Measurements from ENCODE around the gene SREBF1.

SREBF1 gene

GRCh38 chr17:17767154-17767869 lies 69.5 kb downstream of the SREBF1 start:
- Histone ChIP-seq H3K9me2 (replicated peaks; ENCODE audit: low read depth, low read length) (no peaks in the 10 kb centered on the region), H2AFZ (ENCODE audit: low read length) (no peak overlapping the region), H3K4me3 (ENCODE audit: low read length, poor library complexity, severe bottlenecking) (no peak overlapping the region), H3K9me3 (ENCODE audit: insufficient read depth, low read depth, low read length) (no peaks in the 10 kb centered on the region), H3F3A (ENCODE audit: low read depth) (peaks cover 25% of the 10 kb centered on the region), H3K79me2 (ENCODE audit: insufficient read depth, low read length) (peaks cover 84% of the 10 kb centered on the region), H3K9ac (ENCODE audit: low read depth, low read length, poor library complexity, severe bottlenecking) (peak overlapping the region; percentile 43), H3K27me3 (ENCODE audit: insufficient read depth, low read length, poor library complexity, severe bottlenecking) (no peaks in the 10 kb centered on the region), H3K36me3 (ENCODE audit: insufficient read depth, low read length) (peaks cover 16% of the 10 kb centered on the region; the same call in 1 of the 2 replicates), H3K4me2 (ENCODE audit: low read depth, low read length, poor library complexity, severe bottlenecking) (peak overlapping the region; percentile 7), H4K20me1 (ENCODE audit: insufficient read depth, low read length, poor library complexity, severe bottlenecking) (peaks cover 34% of the 10 kb centered on the region), H3K4me1 (ENCODE audit: insufficient read depth, low read length, poor library complexity, severe bottlenecking) (peaks cover 93% of the 10 kb centered on the region)
- TF ChIP-seq EZH2phosphoT487 (IDR thresholded peaks at IDR 0.05; ENCODE audit: borderline replicate concordance) (no peak), CTCF (conservative IDR thresholded peaks at IDR 0.05; ENCODE audit: low read length) (no peak)

- Histone ChIP-seq H3F3A (ENCODE audit: low read depth) (peaks cover 25% of the 10 kb centered on the region), H3K4me1 (ENCODE audit: insufficient read depth, low read length, poor library complexity, severe bottlenecking) (peaks cover 94% of the 10 kb centered on the region), H3K36me3 (ENCODE audit: insufficient read depth, low read length) (peaks cover 16% of the 10 kb centered on the region; the same call in 1 of the 2 replicates), H3K27me3 (ENCODE audit: insufficient read depth, low read length, poor library complexity, severe bottlenecking) (no peaks in the 10 kb centered on the region), H3K9me2 (replicated peaks; ENCODE audit: low read depth, low read length) (no peaks in the 10 kb centered on the region), H3K4me2 (ENCODE audit: low read depth, low read length, poor library complexity, severe bottlenecking) (peak overlapping the region; percentile 13), H3K4me3 (ENCODE audit: low read length, poor library complexity, severe bottlenecking) (no peak overlapping the region), H4K20me1 (ENCODE audit: insufficient read depth, low read length, poor library complexity, severe bottlenecking) (peaks cover 30% of the 10 kb centered on the region), H3K79me2 (ENCODE audit: insufficient read depth, low read length) (peaks cover 84% of the 10 kb centered on the region), H2AFZ (ENCODE audit: low read length) (no peak overlapping the region), H3K9ac (ENCODE audit: low read depth, low read length, poor library complexity, severe bottlenecking) (peak overlapping the region; percentile 36), H3K9me3 (ENCODE audit: insufficient read depth, low read depth, low read length) (no peaks in the 10 kb centered on the region)
- TF ChIP-seq CTCF (conservative IDR thresholded peaks at IDR 0.05; ENCODE audit: low read length) (no peak), EZH2phosphoT487 (IDR thresholded peaks at IDR 0.05; ENCODE audit: borderline replicate concordance) (no peak)
These were observed 70.1 kb downstream of the SREBF1 start for GRCh38 chr17:17766744-17767120.

- Histone ChIP-seq H3K4me1 (ENCODE audit: insufficient read depth, low read length, poor library complexity, severe bottlenecking) (peaks cover 94% of the 10 kb centered on the region), H3K9me2 (replicated peaks; ENCODE audit: low read depth, low read length) (no peaks in the 10 kb centered on the region), H3K9ac (ENCODE audit: low read depth, low read length, poor library complexity, severe bottlenecking) (peak overlapping the region; percentile 61), H3K36me3 (ENCODE audit: insufficient read depth, low read length) (peaks cover 16% of the 10 kb centered on the region; the same call in 1 of the 2 replicates), H4K20me1 (ENCODE audit: insufficient read depth, low read length, poor library complexity, severe bottlenecking) (peaks cover 27% of the 10 kb centered on the region), H2AFZ (ENCODE audit: low read length) (no peak overlapping the region), H3K9me3 (ENCODE audit: insufficient read depth, low read depth, low read length) (no peaks in the 10 kb centered on the region), H3K4me3 (ENCODE audit: low read length, poor library complexity, severe bottlenecking) (no peak overlapping the region), H3F3A (ENCODE audit: low read depth) (peaks cover 25% of the 10 kb centered on the region), H3K79me2 (ENCODE audit: insufficient read depth, low read length) (peaks cover 84% of the 10 kb centered on the region), H3K4me2 (ENCODE audit: low read depth, low read length, poor library complexity, severe bottlenecking) (peak overlapping the region; percentile 13), H3K27me3 (ENCODE audit: insufficient read depth, low read length, poor library complexity, severe bottlenecking) (no peaks in the 10 kb centered on the region)
- TF ChIP-seq EZH2phosphoT487 (IDR thresholded peaks at IDR 0.05; ENCODE audit: borderline replicate concordance): no peak
- TF ChIP-seq CTCF (conservative IDR thresholded peaks at IDR 0.05; ENCODE audit: low read length): no peak
These were observed 70.6 kb downstream of the SREBF1 start for GRCh38 chr17:17766077-17766743.
